Renal cortex interstitium (tissue), 11 donors: Measurements from ENCODE around the gene WBP2. TPM values are rescaled to one million over a fixed set of nuclear protein-coding genes. Genes with fewer than 3 reads are reported as not detected.

Source experiments
- DNase-seq, 11 donors: peaks; one replicate each; pipeline ENCODE4 v3.0.0-alpha.2; 2013; ENCODE audit warnings: low read depth in 9 of 11, low spot score in 4 of 11; ENCODE audit errors: extremely low read depth in 1 of 11
- polyA plus RNA-seq, 3 donors: library from polyadenylated mRNA; unstranded; fragments of 120-200 nt; gene quantifications; one replicate each; pipeline ENCODE4 v1.2.1, GENCODE V29; 2013; ENCODE audit not compliant: insufficient read length in 3 of 3

Gene WBP2
- polyA plus RNA-seq, 3 donors = 73.9 to 104 (median 86.0) TPM

GRCh38 chr17:75824050-75824552 is 31.0 kb downstream of the WBP2 start:
- no peak for DNase-seq

- no peak for DNase-seq
These were observed 31.7 kb downstream of the WBP2 start for GRCh38 chr17:75823257-75824041.

GRCh38 chr17:75822800-75823166 is 32.4 kb downstream of the WBP2 start:
- no peak for DNase-seq

- no peak for DNase-seq
These were observed 32.9 kb downstream of the WBP2 start for GRCh38 chr17:75822119-75822799.

DNA sequence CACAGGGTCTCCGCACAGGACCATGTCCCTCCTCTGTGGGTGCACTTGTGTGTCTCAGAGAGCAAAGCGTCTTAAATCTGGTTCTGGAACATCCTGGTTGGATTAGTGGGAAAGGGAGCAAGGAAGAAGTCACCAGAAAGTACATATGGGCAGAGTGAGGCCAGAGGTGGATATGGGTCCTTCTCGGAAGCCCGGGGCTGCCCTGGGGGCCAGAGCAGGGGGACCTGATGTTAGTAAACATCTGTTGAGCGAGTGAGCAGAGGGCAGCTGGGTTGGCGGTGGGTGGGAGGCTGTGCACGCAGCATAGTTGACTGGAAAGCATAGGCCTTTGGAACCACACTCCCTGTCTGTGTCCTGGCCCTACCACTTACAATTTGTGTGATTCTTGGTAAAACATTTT is 33.6 kb downstream of the WBP2 start:
- DNase-seq = no peak

DNA sequence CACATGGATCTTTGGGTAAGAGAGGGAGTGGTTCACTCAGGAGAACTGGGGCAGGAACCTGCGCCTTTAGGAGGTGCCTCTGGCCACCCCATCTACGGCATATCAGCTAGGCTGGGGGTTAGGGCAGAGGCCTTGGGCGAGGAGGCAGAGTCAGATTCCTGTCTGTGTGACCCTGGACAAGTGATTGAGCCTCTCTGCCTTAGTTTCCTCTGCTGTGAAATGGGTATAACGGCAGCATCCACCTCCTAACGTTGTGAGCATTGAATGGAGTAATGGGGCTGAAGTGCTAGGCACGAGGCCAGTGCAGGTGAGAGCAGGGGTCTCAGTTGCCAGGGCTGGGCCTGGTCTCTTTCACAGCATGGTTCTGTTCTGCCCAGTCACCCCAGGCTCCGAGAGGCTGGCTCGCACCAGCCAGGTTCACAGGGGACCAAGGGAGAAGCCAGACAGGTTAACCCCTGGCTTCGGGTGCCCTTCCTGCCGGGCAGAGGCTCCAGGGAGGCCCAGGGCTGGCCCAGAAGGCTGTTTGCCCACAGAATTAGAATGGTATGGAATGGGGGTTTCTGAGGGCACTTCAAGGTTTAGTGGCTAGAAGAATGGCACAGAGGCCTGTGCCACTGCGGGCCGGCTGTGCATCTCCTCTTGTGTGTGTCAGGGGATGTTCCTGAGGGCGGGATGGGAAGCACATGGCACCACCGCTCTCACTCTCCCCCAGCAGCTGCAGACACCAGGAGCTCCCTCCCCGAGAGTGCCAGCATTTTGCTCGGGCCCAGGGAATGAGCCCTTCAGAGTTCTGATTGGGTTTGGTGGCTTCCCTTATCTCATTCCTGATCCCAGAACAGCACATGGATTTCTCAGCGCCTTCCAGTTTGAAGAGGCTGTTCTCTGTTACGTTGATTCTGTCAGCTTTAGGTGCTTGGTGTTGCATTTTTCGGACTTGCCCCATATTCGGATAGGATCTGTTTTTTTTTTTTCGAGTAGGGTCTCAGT is 34.7 kb downstream of the WBP2 start:
- DNase-seq = no peak

DNA sequence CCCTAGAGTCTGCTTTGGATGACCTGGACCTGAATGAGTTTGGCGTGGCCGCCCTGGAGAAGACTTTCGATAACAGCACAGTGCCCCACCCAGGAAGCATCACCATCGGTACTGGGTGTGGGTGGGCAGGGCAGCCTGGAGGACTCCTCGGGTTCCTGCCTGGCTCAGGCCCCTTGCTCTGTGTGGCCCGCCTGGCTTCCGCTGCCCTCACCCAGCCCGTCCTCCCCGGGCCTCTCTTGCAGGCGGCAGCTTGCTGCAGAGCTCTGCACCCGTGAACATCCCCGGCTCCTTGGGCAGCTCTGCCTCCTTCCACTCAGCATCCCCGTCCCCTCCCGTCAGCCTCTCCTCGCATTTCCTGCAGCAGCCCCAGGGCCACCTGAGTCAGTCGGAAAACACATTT is 35.5 kb downstream of the WBP2 start:
- DNase-seq = no peak

DNA sequence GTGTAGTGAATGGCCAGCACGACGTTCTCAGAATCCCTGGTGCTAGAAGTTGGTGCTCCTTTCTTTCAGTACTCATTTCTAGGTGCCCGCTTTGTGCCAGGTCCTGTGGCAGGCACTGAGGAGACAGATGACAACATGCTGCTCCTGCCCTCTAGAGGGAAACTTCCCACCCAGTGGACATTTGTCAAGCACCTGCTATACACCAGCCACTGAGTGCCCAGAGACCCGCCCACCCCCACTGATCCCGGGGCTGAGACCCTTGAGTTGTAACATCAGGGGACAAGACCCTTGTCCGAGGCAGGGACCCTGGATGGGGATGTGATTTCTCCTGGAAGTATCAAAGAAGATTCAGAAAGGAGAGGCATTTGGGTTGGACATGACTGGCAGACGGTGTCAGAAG is 36.0 kb downstream of the WBP2 start:
- no peak for DNase-seq

DNA sequence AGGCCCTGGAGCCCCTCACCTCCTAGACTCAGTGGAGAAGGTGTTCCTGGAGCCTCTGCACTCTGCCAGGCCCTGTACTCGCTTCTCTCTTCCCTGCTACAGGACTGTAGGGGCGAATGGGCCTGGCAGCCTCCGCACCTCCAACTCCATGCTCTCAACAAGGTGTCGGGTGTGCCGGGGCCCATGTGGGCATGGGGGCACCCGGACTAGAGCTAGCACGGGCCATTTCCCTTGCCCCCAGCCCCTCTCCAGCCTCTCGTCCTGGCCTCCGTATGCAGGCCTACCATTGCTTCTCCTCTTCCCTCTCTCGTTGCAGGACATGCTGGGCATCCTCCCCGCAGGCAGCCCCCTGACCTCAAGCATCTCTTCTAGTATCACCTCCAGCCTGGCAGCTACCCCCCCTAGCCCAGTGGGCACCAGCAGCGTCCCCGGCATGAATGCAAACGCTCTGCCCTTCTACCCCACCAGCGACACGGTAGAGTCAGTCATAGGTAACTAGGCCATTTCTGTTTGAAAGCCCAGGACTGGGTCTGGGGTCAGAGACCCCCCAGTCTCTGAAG is 36.7 kb downstream of the WBP2 start:
- no peak for DNase-seq

DNA sequence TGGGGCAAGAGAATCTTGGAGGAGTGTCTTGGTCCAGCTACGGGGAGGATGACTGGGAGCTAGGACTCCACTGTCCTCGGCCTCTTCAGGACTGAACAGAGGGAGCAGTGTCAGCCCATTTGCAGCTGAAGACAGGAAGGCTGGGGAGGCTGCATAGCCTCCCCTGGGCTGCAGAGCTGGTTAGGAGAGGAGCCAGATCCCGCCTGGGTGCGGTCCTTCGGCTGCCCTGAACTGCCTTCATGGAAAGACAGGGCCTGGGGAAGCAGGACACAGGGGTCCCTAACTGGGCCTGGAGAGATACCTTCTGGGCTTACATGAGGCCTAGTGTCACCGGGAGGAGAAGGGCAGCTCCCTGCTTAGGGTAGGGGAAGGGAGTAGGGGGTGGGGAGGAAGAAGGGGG is 37.6 kb downstream of the WBP2 start:
- DNase-seq = no peak

- DNase-seq = no peak
These were observed 38.4 kb downstream of the WBP2 start for GRCh38 chr17:75816693-75817092.

DNA sequence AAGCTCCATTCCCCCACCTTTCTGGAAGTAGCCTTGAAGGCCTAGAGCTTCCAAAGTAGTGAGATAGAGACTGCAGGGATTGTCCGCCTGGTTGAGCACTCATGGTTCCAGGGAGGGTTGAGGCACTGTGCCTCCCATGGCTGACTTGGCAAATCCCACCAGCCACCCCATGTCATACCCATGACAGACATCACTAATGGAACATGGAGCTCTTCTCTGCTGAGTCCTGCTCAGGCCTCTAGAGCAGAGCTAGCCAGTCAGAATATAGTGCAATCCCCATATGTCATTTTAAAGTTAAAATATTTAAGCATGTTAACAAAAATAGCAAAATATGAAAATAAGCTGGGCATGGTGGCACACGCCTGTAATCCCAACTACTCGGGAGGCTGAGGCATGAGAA is 39.7 kb downstream of the WBP2 start:
- no peak for DNase-seq

GRCh38 chr17:75814900-75815373 is 40.2 kb downstream of the WBP2 start:
- no peak for DNase-seq

DNA sequence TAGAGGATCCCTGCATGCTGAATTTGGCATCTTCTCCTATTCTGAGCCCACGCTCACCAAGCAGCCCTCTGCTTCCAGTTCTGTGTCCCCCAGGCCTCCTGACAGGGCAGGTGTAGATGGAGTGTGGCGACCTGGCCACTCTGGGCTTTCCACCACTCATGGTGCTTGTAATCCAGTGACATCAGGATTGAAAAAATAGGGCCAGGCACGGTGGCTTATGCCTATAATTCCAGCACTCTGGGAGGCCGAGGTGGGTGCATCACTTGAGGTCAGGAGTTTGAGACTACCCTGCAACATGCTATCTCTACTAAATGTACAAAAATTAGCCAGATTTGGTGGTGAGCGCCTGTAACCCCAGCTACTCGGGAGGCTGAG is 41.1 kb downstream of the WBP2 start:
- DNase-seq = no peak

DNA sequence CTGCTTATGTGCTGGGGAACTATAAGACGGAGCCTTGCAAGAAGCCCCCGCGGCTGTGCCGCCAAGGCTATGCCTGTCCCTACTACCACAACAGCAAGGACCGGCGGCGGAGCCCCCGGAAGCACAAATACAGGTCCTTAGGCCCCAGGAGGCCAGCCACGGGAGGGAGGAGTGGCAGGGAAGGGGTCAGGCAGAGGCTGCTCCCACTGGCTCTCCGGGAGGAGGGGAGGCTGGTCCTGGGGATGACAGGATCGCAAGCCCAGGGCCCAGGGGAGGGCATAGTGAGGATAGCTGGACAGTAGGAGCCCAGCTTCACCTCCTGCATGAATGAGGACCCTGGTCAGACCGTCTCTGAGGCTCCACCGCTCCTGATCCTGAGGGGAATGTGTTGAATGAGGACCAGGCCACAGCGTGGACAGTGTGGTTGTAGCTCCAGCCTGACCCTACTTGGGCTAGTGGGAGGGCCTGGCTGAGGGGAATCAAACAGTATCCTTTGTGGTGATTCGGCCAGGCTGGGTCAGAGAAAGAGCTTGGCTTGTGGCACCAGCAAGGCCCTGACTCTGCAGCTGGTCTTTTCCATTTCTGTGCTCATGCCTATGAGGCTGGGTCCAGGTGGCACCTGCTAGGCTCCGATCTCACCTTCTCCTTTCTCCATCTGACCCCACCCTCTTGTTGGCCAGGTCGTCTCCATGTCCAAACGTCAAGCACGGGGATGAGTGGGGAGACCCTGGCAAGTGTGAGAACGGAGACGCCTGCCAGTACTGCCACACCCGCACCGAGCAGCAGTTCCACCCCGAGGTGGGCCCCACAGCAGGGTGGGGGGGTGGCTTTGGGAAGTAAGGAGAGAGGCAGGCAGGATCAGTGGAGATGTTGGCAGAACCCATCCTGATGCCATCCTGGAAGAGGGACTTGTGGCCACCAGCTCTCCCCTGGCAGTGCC is 41.8 kb downstream of the WBP2 start:
- DNase-seq = no peak

DNA sequence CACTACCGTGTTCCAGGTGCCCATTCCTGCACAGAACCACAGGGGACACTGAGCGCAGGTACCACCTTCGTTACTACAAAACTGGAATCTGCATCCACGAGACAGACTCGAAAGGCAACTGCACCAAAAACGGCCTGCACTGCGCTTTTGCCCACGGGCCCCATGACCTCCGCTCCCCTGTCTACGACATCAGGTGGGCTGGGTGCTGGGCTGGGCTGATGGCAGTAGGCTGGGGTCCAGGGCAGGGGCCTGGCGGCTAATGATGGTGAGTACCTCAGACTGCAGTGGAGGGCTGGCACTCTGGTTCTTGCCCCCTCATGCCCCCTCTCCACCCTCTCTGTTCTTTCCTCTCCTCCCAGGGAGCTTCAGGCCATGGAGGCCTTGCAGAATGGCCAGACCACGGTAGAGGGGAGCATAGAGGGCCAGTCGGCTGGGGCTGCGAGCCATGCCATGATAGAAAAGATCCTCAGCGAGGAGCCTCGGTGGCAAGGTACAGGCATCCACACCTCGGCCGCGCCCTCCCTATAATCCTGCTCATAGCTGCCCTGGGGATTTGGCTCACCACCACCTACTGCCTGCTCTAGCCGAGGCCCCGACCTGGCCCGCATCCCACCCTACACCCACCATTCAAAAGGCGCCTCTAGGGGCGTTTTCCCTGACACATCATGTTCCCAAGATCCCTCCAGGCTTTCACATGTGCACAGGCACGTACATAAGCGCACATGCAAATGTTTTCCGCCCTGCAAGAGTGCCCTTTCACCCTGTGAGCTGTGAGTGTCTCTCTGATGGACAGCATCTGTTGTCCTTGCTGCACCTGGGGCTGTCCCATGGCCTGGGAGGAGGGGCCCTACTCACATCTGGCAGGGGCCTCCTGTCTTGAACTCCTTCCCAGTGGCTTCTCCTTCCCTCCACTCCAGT is 42.8 kb downstream of the WBP2 start:
- DNase-seq = no peak

DNA sequence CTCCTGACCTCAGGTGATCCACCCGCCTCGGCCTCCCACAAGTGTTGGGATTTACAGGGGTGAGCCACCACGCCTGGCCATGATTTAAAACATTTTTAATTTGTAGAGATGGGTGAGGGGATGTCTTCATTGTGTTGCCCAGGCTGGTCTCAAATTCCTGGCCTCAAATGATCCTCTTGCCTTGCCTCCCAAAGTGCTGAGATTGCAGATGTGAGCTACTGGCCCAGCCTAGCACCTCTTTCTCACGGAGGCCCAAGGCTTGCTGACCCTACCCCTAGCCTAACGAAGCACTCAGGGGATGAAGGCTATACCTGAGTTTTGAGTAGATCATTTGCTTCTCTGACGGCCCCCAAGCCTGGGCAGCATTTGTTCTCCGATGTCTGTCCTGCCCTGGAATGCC is 44.0 kb downstream of the WBP2 start:
- no peak for DNase-seq
